HCT116 (cell line): Measurements from ENCODE around the gene BBS12. TPM values are rescaled to one million over a fixed set of nuclear protein-coding genes. Genes with fewer than 3 reads are reported as not detected.

Experiments
- ATAC-seq: fragments of 200-7000 bp; cut with Tn5 transposase; 2 replicates; pipeline ENCODE4 v1.9.1; 2020; ENCODE audit warnings: mild to moderate bottlenecking, moderate library complexity
- BruUV-seq: library from RNA; stranded (reverse); fragments of 400-500 nt; replicated peaks from 2 replicates; lab custom pipeline; 2021; lab: Mats Ljungman, UMichigan
- CTCF ChIA-PET: fragments of 300-600 bp; sonication (Branson Sonifier 250); formaldehyde crosslinking; loops from one replicate; lab custom pipeline; 2021; ENCODE audit warnings: antibody characterized with exemption; lab: Charles Lee
- POLR2A ChIA-PET: fragments of 300-600, 350-600 bp; sonication (Branson Sonifier 250); formaldehyde crosslinking; loops from one replicate; lab custom pipeline; 2021; ENCODE audit warnings: antibody characterized with exemption; lab: Charles Lee
- RAD21 ChIA-PET, 2 experiments: fragments of 300-600 bp; sonication (Branson Sonifier 250); formaldehyde crosslinking; loops; one replicate each; lab custom pipeline; 2023; ENCODE audit warnings: low total read pairs in 2 of 2; ENCODE audit not compliant: uncharacterized antibody in 2 of 2, unreplicated experiment in 2 of 2, low non-redundant PET in 1 of 2; lab: Charles Lee
- DNase-seq: peaks from one replicate; pipeline ENCODE4 v3.0.0-alpha.2; 2010; ENCODE audit warnings: low read depth, low spot score
- H2AFZ ChIP-seq: fragments of 200-600 bp; shearing (Covaris generic), sonication (generic); 2 replicates; pipeline ENCODE4 v1.6.1; 2017; ENCODE audit warnings: low read depth, mixed run types, mixed read lengths, antibody characterized with exemption, low read length; ENCODE audit not compliant: poor library complexity, severe bottlenecking
- H3K27ac ChIP-seq: 2 replicates; pipeline ENCODE4 v1.5.1; 2012; ENCODE audit warnings: low read depth, low read length
- H3K27me3 ChIP-seq: fragments of 200-600 bp; sonication (generic); 2 replicates; pipeline ENCODE4 v1.6.1; 2016; ENCODE audit warnings: mixed run types, low read length, mixed read lengths; ENCODE audit not compliant: insufficient read depth
- H3K36me3 ChIP-seq, 2 experiments: fragments of 200-500 bp in 1 of 2; fragments of 200-600 bp in 1 of 2; sonication (Bioruptor generic) in 1 of 2; sonication (generic) in 1 of 2; 2 replicates each; pipeline versions ENCODE4 v1.5.1 to v1.6.1; 2014 to 2016; ENCODE audit warnings: low read length in 2 of 2, inconsistent platforms in 1 of 2, mixed read lengths in 1 of 2, mixed run types in 1 of 2; ENCODE audit not compliant: insufficient read depth in 2 of 2, control insufficient read depth in 1 of 2
- H3K4me1 ChIP-seq, 2 experiments: fragments of 200-600 bp in 1 of 2; sonication (generic) in 1 of 2; 2 replicates each; pipeline versions ENCODE4 v1.5.1 to v1.6.1; 2012 to 2017; ENCODE audit warnings: low read length in 2 of 2, inconsistent platforms in 1 of 2, mild to moderate bottlenecking in 1 of 2, mixed read lengths in 1 of 2, mixed run types in 1 of 2, moderate library complexity in 1 of 2; ENCODE audit not compliant: insufficient read depth in 2 of 2, control insufficient read depth in 1 of 2
- H3K4me2 ChIP-seq: fragments of 200-600 bp; sonication (generic); 2 replicates; pipeline ENCODE4 v1.6.1; 2017; ENCODE audit warnings: mixed run types, low read length, mixed read lengths
- H3K4me3 ChIP-seq, 2 experiments: fragments of 200-600 bp in 1 of 2; sonication (generic) in 1 of 2; replicated peaks in 1 of 2; 2 replicates each; pipeline ENCODE4 v1.5.1; 2011 to 2016; ENCODE audit warnings: low read length in 2 of 2, control low read depth in 1 of 2, low read depth in 1 of 2, mild to moderate bottlenecking in 1 of 2, mixed read lengths in 1 of 2, mixed run types in 1 of 2
- H3K79me2 ChIP-seq: fragments of 200-600 bp; sonication (generic); 2 replicates; pipeline ENCODE4 v1.6.1; 2017; ENCODE audit warnings: mild to moderate bottlenecking, mixed run types, low read length, moderate library complexity, mixed read lengths; ENCODE audit not compliant: insufficient read depth
- H3K9ac ChIP-seq: fragments of 200-600 bp; sonication (generic); 2 replicates; pipeline ENCODE4 v1.6.1; 2016; ENCODE audit warnings: low read length, mixed read lengths
- H3K9me2 ChIP-seq: fragments of 200-600 bp; sonication (generic), shearing (Covaris generic); 2 replicates; pipeline ENCODE4 v1.6.1; 2017; ENCODE audit warnings: mixed run types, mild to moderate bottlenecking, moderate library complexity; ENCODE audit not compliant: insufficient read depth
- H3K9me3 ChIP-seq, 2 experiments: fragments of 200-500 bp in 1 of 2; fragments of 200-600 bp in 1 of 2; sonication (Bioruptor generic) in 1 of 2; sonication (generic) in 1 of 2; 2 replicates each; pipeline ENCODE4 v1.6.1; 2014 to 2017; ENCODE audit warnings: low read length in 2 of 2, mixed read lengths in 2 of 2, inconsistent platforms in 1 of 2, low read depth in 1 of 2, mild to moderate bottlenecking in 1 of 2, mixed run types in 1 of 2, moderate library complexity in 1 of 2; ENCODE audit not compliant: control insufficient read depth in 1 of 2, insufficient read depth in 1 of 2
- H4K20me1 ChIP-seq: fragments of 200-600 bp; sonication (generic), shearing (Covaris generic); 2 replicates; pipeline ENCODE4 v1.6.1; 2017; ENCODE audit warnings: mixed run types, mild to moderate bottlenecking, moderate library complexity; ENCODE audit not compliant: insufficient read depth
- CBX3 ChIP-seq: IDR thresholded peaks from 2 replicates; pipeline ENCODE4 v1.6.1; 2012; ENCODE audit warnings: low read depth
- CEBPB ChIP-seq: IDR thresholded peaks from 2 replicates; pipeline ENCODE4 v1.6.1; 2012; ENCODE audit warnings: low read depth
- EGR1 ChIP-seq: IDR thresholded peaks from 2 replicates; pipeline ENCODE4 v1.6.1; 2012; ENCODE audit warnings: low read depth
- ELF1 ChIP-seq: IDR thresholded peaks from 2 replicates; pipeline ENCODE4 v1.6.1; 2012; ENCODE audit warnings: low read depth, borderline replicate concordance
- EZH2phosphoT487 ChIP-seq: fragments of 200-600 bp; IDR thresholded peaks from 2 replicates; pipeline ENCODE4 v1.6.1; 2018; ENCODE audit warnings: antibody characterized with exemption, borderline replicate concordance
- JUND ChIP-seq: IDR thresholded peaks from 2 replicates; pipeline ENCODE4 v1.6.1; 2012
- POLR2A ChIP-seq: IDR thresholded peaks from 2 replicates; pipeline ENCODE4 v1.7.0; 2011; ENCODE audit warnings: borderline replicate concordance; ENCODE audit not compliant: insufficient read depth, insufficient read length; ENCODE audit errors: extremely low read depth
- RAD21 ChIP-seq: IDR thresholded peaks from 2 replicates; pipeline ENCODE4 v1.6.1; 2012; ENCODE audit warnings: low read depth, mild to moderate bottlenecking
- SIN3A ChIP-seq: IDR thresholded peaks from 2 replicates; pipeline ENCODE4 v1.6.1; 2012; ENCODE audit warnings: low read depth
- SP1 ChIP-seq: IDR thresholded peaks from 2 replicates; pipeline ENCODE4 v1.6.1; 2012; ENCODE audit warnings: low read depth
- SRF ChIP-seq: IDR thresholded peaks from 2 replicates; pipeline ENCODE4 v1.6.1; 2012; ENCODE audit warnings: low read depth
- TCF7L2 ChIP-seq: IDR thresholded peaks from 2 replicates; pipeline ENCODE4 v1.7.0; 2011; ENCODE audit warnings: borderline replicate concordance, inconsistent platforms; ENCODE audit not compliant: insufficient read depth, insufficient read length; ENCODE audit errors: extremely low read depth
- YY1 ChIP-seq: IDR thresholded peaks from 2 replicates; pipeline ENCODE4 v1.6.1; 2011; ENCODE audit warnings: low read length, low read depth, moderate library complexity, mild to moderate bottlenecking; ENCODE audit not compliant: insufficient replicate concordance; ENCODE audit errors: extremely low read depth
- ZNF274 ChIP-seq: fragments of 200-500 bp; sonication (Bioruptor generic); IDR thresholded peaks from 2 replicates; pipeline ENCODE4 v1.6.1; 2014; ENCODE audit warnings: mild to moderate bottlenecking, low read depth, low read length, inconsistent platforms
- intact Hi-C: fragments of 100-400 bp; cut with micrococcal nuclease; formaldehyde crosslinking; loops from 2 replicates; pipeline ENCODE4 v1.10.0; 2022
- total RNA-seq: library from RNA; stranded (reverse); gene quantifications from one replicate; pipeline ENCODE4 v1.2.1, GENCODE V29; 2021; ENCODE audit not compliant: unreplicated experiment
- TF ChIP-seq, protein P1 (sequence below), 3 experiments: fragments of 200-600 bp in 1 of 3; sonication (generic) in 1 of 3; IDR thresholded peaks in 2 of 3; conservative IDR thresholded peaks in 1 of 3; 2 replicates each; pipeline ENCODE4 v1.5.1; 2012 to 2017; ENCODE audit warnings: low read depth in 2 of 3, low read length in 2 of 3, antibody characterized with exemption in 1 of 3, borderline replicate concordance in 1 of 3, control low read depth in 1 of 3, mild to moderate bottlenecking in 1 of 3, mixed read lengths in 1 of 3, mixed run types in 1 of 3, moderate library complexity in 1 of 3; ENCODE audit not compliant: insufficient read depth in 1 of 3
- TF ChIP-seq, protein P2 (sequence below): IDR thresholded peaks from 2 replicates; pipeline ENCODE4 v1.6.1; 2012; ENCODE audit warnings: low read depth
- TF ChIP-seq, protein P3 (sequence below): IDR thresholded peaks from 2 replicates; pipeline ENCODE4 v1.6.1; 2011; ENCODE audit warnings: mild to moderate bottlenecking, low read length, moderate library complexity; ENCODE audit not compliant: insufficient replicate concordance; ENCODE audit errors: extremely low read depth
- TF ChIP-seq, protein P4 (sequence below): IDR thresholded peaks from 2 replicates; pipeline ENCODE4 v1.6.1; 2012
- TF ChIP-seq, protein P5 (sequence below): IDR thresholded peaks from 2 replicates; pipeline ENCODE4 v1.6.1; 2012

BBS12 gene
- total RNA-seq, 1 experiment from 2014 or later, result 2.1 TPM

DNA sequence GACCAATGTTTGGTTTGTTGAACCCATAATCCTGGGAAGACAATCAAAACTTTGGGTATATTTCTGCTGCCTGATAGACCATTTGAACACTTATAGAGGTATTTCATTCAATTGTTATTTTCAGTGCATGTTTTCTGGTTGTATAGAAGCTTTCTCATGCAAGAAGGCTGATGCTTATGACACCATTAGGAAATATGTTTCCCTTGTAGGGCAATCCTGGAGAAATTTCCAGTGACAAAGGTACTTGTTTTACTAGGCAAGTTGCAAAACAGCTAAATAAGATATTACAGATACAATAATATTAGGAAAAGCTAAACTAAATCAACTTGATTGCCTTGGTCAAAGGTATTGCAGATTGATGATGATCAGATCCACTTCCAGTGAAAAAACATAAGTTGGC, 61.3 kb downstream of the BBS12 start:
- Histone ChIP-seq H3K9me3 (no peaks in the 10 kb centered on the region), H3K27ac (no peak overlapping the region), H3K27me3 (no peaks in the 10 kb centered on the region), H3K4me3 (no peak overlapping the region), H3K9ac (no peak overlapping the region), H3K79me2 (no peaks in the 10 kb centered on the region), H4K20me1 (no peaks in the 10 kb centered on the region), H2AFZ (no peak overlapping the region), H3K4me1 (peaks cover 11 to 15% of the 10 kb centered on the region in 2 experiments; a peak in 3 of 4 replicates), H3K36me3 (no peaks in the 10 kb centered on the region), H3K4me2 (no peak overlapping the region), H3K9me2 (no peaks in the 10 kb centered on the region)
- RAD21 ChIA-PET, result no interaction called here
- POLR2A ChIA-PET, result no interaction called here
- intact Hi-C loops, result no loop called here
- CTCF ChIA-PET, result no interaction called here
- TF ChIP-seq RAD21, result no peak
- TF ChIP-seq EZH2phosphoT487, result no peak
- TF ChIP-seq POLR2A, result no peak
- TF ChIP-seq SP1, result no peak
- TF ChIP-seq, protein P1, sequence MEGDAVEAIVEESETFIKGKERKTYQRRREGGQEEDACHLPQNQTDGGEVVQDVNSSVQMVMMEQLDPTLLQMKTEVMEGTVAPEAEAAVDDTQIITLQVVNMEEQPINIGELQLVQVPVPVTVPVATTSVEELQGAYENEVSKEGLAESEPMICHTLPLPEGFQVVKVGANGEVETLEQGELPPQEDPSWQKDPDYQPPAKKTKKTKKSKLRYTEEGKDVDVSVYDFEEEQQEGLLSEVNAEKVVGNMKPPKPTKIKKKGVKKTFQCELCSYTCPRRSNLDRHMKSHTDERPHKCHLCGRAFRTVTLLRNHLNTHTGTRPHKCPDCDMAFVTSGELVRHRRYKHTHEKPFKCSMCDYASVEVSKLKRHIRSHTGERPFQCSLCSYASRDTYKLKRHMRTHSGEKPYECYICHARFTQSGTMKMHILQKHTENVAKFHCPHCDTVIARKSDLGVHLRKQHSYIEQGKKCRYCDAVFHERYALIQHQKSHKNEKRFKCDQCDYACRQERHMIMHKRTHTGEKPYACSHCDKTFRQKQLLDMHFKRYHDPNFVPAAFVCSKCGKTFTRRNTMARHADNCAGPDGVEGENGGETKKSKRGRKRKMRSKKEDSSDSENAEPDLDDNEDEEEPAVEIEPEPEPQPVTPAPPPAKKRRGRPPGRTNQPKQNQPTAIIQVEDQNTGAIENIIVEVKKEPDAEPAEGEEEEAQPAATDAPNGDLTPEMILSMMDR (IDR thresholded peaks at IDR 0.05 in 2 of 3, conservative IDR thresholded peaks at IDR 0.05 in 1 of 3; ENCODE audit: borderline replicate concordance in 1 of 3, insufficient read depth in 1 of 3, low read depth in 2 of 3, low read length in 2 of 3), result no peak
- no peak for TF ChIP-seq YY1
- no peak for TF ChIP-seq JUND
- TF ChIP-seq CEBPB, result no peak
- no peak for TF ChIP-seq TCF7L2
- no peak for TF ChIP-seq EGR1
- TF ChIP-seq ELF1, result no peak
- TF ChIP-seq, protein P2, sequence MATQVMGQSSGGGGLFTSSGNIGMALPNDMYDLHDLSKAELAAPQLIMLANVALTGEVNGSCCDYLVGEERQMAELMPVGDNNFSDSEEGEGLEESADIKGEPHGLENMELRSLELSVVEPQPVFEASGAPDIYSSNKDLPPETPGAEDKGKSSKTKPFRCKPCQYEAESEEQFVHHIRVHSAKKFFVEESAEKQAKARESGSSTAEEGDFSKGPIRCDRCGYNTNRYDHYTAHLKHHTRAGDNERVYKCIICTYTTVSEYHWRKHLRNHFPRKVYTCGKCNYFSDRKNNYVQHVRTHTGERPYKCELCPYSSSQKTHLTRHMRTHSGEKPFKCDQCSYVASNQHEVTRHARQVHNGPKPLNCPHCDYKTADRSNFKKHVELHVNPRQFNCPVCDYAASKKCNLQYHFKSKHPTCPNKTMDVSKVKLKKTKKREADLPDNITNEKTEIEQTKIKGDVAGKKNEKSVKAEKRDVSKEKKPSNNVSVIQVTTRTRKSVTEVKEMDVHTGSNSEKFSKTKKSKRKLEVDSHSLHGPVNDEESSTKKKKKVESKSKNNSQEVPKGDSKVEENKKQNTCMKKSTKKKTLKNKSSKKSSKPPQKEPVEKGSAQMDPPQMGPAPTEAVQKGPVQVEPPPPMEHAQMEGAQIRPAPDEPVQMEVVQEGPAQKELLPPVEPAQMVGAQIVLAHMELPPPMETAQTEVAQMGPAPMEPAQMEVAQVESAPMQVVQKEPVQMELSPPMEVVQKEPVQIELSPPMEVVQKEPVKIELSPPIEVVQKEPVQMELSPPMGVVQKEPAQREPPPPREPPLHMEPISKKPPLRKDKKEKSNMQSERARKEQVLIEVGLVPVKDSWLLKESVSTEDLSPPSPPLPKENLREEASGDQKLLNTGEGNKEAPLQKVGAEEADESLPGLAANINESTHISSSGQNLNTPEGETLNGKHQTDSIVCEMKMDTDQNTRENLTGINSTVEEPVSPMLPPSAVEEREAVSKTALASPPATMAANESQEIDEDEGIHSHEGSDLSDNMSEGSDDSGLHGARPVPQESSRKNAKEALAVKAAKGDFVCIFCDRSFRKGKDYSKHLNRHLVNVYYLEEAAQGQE, result no peak
- TF ChIP-seq, protein P3, sequence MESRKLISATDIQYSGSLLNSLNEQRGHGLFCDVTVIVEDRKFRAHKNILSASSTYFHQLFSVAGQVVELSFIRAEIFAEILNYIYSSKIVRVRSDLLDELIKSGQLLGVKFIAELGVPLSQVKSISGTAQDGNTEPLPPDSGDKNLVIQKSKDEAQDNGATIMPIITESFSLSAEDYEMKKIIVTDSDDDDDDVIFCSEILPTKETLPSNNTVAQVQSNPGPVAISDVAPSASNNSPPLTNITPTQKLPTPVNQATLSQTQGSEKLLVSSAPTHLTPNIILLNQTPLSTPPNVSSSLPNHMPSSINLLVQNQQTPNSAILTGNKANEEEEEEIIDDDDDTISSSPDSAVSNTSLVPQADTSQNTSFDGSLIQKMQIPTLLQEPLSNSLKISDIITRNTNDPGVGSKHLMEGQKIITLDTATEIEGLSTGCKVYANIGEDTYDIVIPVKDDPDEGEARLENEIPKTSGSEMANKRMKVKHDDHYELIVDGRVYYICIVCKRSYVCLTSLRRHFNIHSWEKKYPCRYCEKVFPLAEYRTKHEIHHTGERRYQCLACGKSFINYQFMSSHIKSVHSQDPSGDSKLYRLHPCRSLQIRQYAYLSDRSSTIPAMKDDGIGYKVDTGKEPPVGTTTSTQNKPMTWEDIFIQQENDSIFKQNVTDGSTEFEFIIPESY, result no peak
- TF ChIP-seq, protein P4, sequence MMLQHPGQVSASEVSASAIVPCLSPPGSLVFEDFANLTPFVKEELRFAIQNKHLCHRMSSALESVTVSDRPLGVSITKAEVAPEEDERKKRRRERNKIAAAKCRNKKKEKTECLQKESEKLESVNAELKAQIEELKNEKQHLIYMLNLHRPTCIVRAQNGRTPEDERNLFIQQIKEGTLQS, result no peak
- TF ChIP-seq, protein P5, sequence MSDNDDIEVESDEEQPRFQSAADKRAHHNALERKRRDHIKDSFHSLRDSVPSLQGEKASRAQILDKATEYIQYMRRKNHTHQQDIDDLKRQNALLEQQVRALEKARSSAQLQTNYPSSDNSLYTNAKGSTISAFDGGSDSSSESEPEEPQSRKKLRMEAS, result no peak
- no peak for TF ChIP-seq CBX3
- no peak for TF ChIP-seq SIN3A
- no peak for TF ChIP-seq SRF
- no peak for TF ChIP-seq ZNF274
- DNase-seq (no peak), ATAC-seq (no peak)
- no TSS peak for BruUV-seq
